RWPE2 (cell line): ENCODE measurements around the gene LRBA.

Experiments
- ATAC-seq: fragments of 200-7000 bp; cut with Tn5 transposase; 3 replicates; pipeline ENCODE4 v1.9.1; 2021; ENCODE audit warnings: low read depth
- DNase-seq: peaks from one replicate; pipeline ENCODE4 v3.0.0-alpha.2; 2020; ENCODE audit warnings: low spot score
- H3K27ac ChIP-seq: fragments of 450-650 bp; 2 replicates; pipeline ENCODE4 v1.5.1; 2017; ENCODE audit warnings: mild to moderate bottlenecking; ENCODE audit not compliant: poor library complexity, severe bottlenecking
- H3K27me3 ChIP-seq: fragments of 250-450 bp; sonication (Bioruptor Pico); 2 replicates; pipeline ENCODE4 v1.5.1; 2021; ENCODE audit warnings: mild to moderate bottlenecking, moderate library complexity; ENCODE audit not compliant: insufficient read depth, poor library complexity, severe bottlenecking
- H3K36me3 ChIP-seq: fragments of 250-450 bp; sonication (Bioruptor Pico); 2 replicates; pipeline ENCODE4 v1.5.1; 2020; ENCODE audit warnings: low read depth, mild to moderate bottlenecking, moderate library complexity
- H3K4me1 ChIP-seq: fragments of 250-450 bp; sonication (Bioruptor Pico); 2 replicates; pipeline ENCODE4 v1.5.1; 2021; ENCODE audit warnings: mild to moderate bottlenecking, moderate library complexity; ENCODE audit not compliant: insufficient read depth, poor library complexity, severe bottlenecking
- H3K4me3 ChIP-seq: fragments of 250-450 bp; sonication (Bioruptor Pico); 2 replicates; pipeline ENCODE4 v1.5.1; 2021; ENCODE audit warnings: mild to moderate bottlenecking, moderate library complexity; ENCODE audit not compliant: severe bottlenecking
- H3K9me3 ChIP-seq: fragments of 250-450 bp; sonication (Bioruptor Pico); 2 replicates; pipeline ENCODE4 v1.5.1; 2021; ENCODE audit warnings: mild to moderate bottlenecking, moderate library complexity; ENCODE audit not compliant: severe bottlenecking
- CTCF ChIP-seq: fragments of 450-650 bp; IDR thresholded peaks from one replicate; pipeline ENCODE4 v1.5.1; 2017; ENCODE audit warnings: mild to moderate bottlenecking, moderate library complexity; ENCODE audit not compliant: poor library complexity, severe bottlenecking

The LRBA gene

DNA sequence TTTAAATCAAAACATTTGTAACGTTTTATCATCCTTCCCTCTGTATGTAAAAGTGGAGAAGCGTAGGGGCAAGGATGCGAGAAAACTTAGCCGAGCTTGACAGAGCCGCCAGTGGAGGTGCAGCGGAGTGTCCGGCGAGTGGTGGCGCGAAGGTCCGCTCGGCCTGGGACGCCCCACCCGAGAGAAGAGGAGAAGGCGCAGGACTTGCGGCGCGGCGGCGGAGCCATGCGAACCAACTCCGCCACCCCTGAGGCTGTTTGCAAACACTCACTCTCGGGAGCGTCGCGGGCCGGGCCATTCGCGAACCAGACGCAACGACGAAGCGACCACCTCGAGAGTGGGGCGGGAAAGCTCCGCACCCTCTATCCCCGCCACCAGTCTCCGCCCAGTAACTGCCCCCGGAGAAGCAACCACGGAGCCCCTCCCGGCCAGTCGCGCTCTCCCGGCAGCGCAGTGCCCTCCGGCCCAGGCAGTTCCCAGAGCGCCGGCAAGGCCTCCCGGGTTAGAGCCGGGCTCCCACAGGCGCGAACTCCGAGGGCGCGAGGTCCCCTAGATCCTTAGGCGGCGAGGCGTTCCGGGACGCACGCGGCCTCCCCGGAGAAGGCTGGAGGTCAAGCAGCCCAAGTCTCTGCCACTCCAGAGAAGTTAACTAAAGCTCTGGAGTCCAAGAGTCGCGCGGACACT, 435.4 kb downstream of the LRBA start:
- Histone ChIP-seq H3K27ac (no peak overlapping the region), H3K4me3 (no peak overlapping the region), H3K9me3 (no peaks in the 10 kb centered on the region), H3K4me1 (no peaks in the 10 kb centered on the region), H3K36me3 (no peaks in the 10 kb centered on the region), H3K27me3 (no peaks in the 10 kb centered on the region)
- no peak for ATAC-seq
- TF ChIP-seq CTCF = no peak
- no peak for DNase-seq

- DNase-seq (no peak), ATAC-seq (no peak)
- no peaks in the 10 kb centered on the region for H3K27me3 ChIP-seq
- H3K27ac ChIP-seq = no peak overlapping the region
- peaks cover 3% of the 10 kb centered on the region for H3K4me1 ChIP-seq
- no peaks in the 10 kb centered on the region for H3K9me3 ChIP-seq
- TF ChIP-seq CTCF = no peak
- H3K36me3 ChIP-seq = no peaks in the 10 kb centered on the region
- H3K4me3 ChIP-seq = no peak overlapping the region
Measured at GRCh38 chr4:150578745-150579501, 436.2 kb downstream of the LRBA start.

- no peak overlapping the region for H3K27ac ChIP-seq
- no peak for DNase-seq
- no peaks in the 10 kb centered on the region for H3K27me3 ChIP-seq
Measured at GRCh38 chr4:150577796-150578195, 437.3 kb downstream of the LRBA start.

GRCh38 chr4:150574678-150575077, 440.4 kb downstream of the LRBA start:
- ATAC-seq (no peak), DNase-seq (no peak)
- no peaks in the 10 kb centered on the region for H3K9me3 ChIP-seq
- no peak overlapping the region for H3K27ac ChIP-seq
- no peaks in the 10 kb centered on the region for H3K27me3 ChIP-seq
- H3K4me3 ChIP-seq = no peak overlapping the region
- peaks cover 5% of the 10 kb centered on the region for H3K4me1 ChIP-seq
- no peak for TF ChIP-seq CTCF
- H3K36me3 ChIP-seq = no peaks in the 10 kb centered on the region; the same call in 1 of the 2 replicates

More at GRCh38 chr4:150577796-150578195, 437.3 kb downstream of the LRBA start:
- ATAC-seq = no peak
- TF ChIP-seq CTCF = no peak
- H3K4me1 ChIP-seq = peaks cover 5% of the 10 kb centered on the region
- H3K4me3 ChIP-seq = no peak overlapping the region
- H3K9me3 ChIP-seq = no peaks in the 10 kb centered on the region
- no peaks in the 10 kb centered on the region for H3K36me3 ChIP-seq
